Stimulated activated CD8-positive, alpha-beta memory T cell treated with anti-CD3 and anti-CD28 coated beads, Interleukin-4, amount 100 ng/mL, for 1 hour (primary cell): Measurements from ENCODE around the gene MRPL21.
"Not testable (repeated sequence)": the region's sequence is repeated elsewhere in the genome, so short reads cannot be mapped to it uniquely, and the experiment has no call there.

Experiments used
- DNase-seq, 2 donors: peaks; one replicate each; pipeline ENCODE4 v3.0.0-alpha.2; 2020; ENCODE audit warnings: low read depth in 2 of 2, low spot score in 1 of 2

Gene MRPL21

GRCh38 chr11:68870470-68870869, 33.2 kb downstream of the MRPL21 start:
- DNase-seq, result no peak

DNA sequence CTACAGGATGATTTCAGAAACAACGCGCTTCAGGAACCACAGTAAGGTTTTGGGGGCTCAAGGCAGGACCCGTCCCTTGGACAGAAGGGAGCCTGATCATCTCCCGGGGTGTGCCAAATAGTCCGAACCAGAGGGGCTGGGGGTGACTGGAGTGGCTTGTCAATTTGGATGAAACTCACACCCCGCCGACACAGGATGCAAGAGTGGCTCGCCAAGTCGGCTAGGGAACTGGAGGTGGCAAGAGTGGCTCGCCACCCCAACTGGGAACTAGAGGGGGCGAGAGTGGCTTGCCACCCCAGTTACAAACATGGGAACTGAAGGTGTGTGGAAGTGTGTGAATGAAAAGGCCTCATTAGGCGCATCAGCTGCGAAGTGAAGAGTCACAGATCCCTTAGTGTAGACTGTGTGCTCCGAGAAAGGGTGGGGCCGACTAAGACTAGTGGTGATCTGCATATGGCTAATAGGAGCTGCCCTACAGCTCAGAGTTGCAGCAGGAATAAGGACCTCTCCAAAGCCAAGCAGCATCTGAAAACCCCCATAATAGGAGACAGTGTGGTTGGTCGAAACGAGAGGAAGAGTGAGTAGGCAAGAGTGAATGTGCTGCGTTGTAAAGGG, 35.3 kb downstream of the MRPL21 start:
- no peak for DNase-seq

GRCh38 chr11:68867066-68867465, 36.6 kb downstream of the MRPL21 start:
- DNase-seq, result no peak

- DNase-seq, result no peak
Observed at GRCh38 chr11:68865241-68865640, 38.4 kb downstream of the MRPL21 start.

DNA sequence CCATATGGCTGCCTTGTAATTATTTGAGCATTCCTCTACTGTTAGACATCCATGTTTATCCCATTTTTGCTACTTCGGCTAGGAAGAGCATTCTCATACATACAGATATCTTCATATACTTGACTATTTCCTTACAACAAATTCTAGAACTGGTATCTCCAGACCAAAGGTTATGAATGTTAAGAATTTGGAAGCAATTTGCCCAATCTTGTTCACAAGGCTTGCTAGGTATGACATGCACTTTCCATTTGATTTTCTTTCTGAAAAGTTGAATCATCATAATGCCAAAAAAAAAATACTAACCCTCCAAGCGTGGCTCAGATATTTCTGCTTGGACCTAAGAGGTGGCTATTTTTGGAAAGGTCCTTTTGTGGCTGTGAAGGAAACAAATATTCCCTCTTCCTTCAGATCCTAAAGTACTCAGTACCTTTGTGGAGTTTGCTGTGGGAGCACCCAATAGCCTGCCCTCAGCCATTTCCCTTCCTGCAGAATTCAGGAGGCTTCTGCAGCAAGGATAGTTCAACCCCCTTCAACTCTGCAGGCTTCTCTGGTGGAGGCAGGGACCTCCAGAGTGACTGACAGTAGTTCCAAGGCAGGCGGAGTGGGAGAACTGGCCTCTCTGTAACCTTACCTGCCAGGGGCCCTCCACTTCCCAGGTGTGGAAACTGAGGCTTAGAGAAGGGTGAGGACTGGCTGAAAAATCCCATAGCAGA, 39.9 kb downstream of the MRPL21 start:
- DNase-seq, result no peak

DNA sequence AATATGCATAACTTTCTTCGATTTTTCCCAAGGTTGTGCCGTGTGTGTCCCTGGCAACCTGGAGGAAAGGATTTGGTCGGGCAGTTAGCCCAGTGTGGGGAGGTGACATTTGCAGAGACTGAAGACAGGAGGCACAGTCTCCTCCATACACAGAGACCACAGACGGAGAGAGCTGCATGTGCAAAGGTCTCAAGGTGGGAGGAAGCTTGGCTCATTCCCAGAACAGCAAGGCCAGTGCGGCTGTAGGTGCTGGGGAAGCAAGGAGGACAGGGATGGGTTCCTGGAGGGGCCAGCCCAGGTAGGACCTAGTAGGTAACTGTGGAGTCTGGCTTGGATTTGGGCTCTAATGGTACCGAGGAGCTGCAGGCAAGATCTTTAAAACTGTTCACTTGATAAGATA, 41.2 kb downstream of the MRPL21 start:
- DNase-seq, result no peak

GRCh38 chr11:68859123-68859522, 44.5 kb downstream of the MRPL21 start:
- no peak for DNase-seq

GRCh38 chr11:68857037-68857586, 46.5 kb downstream of the MRPL21 start:
- DNase-seq, result no peak

GRCh38 chr11:68856425-68857030, 47.1 kb downstream of the MRPL21 start:
- not testable (repeated sequence) for DNase-seq

DNA sequence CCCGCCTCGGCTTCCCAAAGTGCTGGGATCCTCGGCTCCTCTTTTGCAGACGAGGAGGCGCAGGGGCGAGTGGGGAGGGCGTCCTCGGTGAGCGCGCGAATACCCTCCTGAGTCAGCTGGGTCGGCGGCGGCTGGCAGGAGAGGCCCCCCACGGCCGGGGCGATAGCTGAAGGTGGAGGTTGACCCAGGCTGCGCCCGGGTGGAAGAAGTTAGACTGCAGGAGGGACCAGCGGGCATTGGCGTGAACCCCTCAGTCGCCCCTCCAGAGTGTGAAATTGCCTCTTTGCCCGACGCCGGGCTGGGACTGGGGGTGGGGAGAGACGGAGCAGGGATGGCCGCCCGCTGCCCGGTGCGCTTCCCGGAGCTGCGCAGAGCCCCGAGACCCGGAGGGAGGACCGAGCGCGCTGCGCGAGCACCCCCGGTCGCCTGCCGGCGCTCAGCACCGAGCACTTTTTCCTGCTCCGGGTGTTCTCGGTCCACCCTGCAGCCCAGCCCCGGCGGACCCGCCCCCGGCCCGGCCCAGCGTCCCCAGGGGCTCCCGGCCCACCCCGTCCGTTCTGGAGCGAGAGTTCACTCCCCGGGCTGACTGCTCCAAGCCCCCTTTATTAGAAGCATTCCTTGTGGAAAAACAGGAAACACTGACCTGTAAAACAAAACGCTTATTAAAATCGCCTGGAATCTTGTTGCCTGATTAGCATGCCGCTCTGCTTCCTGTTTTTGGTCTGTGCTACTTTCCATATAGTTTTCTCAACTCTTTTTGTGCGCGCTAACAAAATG, 48.2 kb downstream of the MRPL21 start:
- DNase-seq, result no peak

DNA sequence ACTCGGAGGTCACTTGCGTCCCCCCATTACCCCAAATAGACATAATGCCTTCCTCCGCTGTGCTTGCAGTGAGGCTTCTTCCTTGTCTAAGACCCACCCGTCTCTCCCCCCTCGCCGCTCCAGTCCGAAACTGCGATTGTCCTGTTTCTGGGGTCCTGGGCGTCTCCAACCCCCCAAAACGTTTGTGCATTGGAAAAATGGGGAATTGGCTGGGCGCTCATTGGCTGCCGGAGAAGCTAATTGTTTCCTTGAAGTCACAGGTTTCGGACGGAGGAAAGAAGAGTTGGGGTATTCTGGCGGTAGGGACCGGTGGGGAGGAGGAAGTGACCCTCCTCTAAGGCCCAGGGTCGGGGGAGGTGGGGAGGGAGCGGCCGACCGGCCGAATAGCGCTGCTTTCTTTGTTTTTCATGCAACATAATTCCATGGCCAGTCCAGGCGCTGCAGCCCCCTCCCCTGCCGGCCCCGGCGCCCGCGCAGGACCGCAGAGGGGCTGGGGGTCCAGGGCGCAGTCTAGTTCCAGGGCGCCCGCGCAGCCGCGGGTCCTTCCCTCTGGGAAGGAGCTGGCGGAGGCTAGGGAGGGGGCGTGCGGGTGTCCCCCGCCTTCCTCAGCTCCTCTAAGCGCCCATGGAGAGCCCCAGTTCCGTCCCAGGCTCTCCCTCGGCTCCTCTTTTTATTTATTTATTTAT, 49.2 kb downstream of the MRPL21 start:
- no peak for DNase-seq

GRCh38 chr11:68852628-68853027, 51.0 kb downstream of the MRPL21 start:
- DNase-seq, result no peak

DNA sequence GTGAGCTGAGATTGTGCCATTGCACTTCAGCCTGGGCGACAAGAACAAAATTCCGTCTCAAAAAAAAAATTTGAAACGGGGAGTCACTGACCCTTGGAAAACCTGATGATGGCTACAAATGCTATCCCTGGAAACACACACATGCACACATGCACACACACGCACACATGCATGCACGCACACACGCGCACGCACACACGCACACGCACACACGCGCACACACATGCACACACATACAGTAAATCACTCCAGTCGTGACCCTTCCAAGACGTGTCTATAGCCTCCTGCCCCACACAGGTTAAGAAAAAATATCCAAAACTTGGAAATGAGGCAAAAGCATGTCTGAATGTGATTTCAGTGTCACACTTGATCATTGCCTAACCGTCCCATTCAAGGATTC, 55.2 kb downstream of the MRPL21 start:
- DNase-seq, result no peak

DNA sequence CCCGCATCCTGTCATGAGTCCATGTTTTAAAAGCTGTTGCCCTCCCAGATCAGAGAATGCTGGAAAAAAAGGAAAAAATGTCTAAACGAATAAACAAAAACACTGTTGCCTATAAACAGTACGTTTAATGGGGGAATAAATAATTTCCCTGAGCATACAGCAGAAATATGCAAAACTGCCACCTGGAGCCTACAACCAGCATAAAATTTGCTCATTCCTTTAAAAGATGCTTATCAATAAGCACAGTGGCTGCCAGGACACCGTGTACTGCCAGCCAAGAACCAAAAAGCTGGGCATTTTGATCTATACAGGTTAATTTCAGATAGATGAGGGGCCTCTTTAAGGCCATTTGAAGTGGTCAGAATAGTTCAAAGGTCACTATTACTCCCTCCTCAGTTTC, 56.2 kb downstream of the MRPL21 start:
- no peak for DNase-seq

GRCh38 chr11:68845351-68846002, 58.2 kb downstream of the MRPL21 start:
- DNase-seq, result no peak

DNA sequence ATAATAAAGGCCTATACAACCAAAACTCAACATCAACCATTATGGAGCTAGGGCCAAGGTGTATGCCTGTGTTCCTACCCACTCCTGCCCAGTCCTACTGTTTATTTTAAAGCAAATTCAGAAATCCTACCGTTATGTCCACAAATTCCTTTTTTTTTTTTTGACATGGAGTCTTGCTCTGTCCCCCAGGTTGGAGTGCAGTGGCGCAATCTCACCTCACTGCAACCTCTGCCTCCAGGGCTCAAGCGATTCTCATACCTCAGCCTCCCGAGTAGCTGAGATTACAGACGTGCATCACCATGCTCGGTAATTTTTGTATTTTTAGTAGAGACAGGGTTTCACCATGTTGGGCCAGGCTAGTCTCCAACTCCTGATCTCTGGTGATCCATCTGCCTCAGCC, 58.8 kb downstream of the MRPL21 start:
- DNase-seq, result no peak

GRCh38 chr11:68844376-68844775, 59.3 kb downstream of the MRPL21 start:
- DNase-seq, result no peak

DNA sequence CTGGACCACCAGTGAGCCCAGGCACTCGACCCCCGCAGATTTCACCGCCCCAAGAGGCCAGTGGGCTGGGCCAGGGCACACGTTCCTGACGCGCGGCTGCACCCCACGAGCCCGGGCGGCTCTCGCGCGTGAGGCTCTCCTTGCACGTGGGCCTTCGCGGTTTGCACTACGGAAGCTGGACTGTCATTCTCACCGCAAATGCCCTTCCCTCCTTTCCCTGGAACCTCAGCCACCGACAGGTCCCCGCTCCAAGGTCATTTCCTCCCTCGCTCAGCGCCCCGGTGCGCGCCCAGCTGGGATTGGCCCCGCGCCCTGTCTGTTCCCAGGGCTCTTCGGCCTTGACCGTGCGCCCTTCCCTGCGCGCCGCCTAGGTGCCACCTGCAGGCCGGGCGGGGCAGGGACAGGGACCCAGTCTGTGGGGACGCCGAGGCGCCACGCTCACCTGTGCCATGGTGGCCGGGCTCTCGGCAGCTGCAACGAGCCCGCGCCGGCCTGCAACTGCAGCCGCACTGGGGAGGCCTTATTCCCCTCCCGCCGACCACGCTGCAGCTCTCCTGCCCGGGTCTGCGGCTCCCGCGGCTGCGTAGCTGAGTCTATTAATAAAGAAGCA, 59.8 kb downstream of the MRPL21 start:
- peak; percentile 24 to 60 for DNase-seq

DNA sequence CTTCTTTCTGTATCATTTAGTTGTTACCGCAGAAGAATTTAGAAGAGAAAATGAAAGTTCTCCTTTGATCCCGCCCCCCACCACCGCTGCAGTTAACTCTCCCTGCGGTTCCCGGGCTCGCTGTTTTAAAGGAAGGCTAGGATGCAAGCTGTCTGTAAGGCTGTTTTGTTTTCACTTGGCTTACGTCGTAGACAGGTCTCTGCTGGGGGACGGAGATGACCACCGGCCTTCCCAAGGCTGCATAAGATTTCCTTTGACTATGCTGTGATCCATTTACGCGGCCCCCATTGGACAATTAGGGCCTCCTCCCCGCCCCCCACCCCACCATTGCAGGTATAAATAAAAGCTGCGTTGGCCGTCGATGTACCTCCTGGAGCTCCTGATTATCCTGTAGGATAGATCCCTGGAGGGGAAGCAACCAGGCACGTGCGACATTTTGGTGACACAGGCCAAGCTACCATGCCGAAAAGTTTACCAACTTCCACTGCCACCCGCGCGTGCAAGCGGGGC, 60.5 kb downstream of the MRPL21 start:
- DNase-seq, result no peak
